ENCODE data around the gene HNRNPC. TPM values are rescaled to one million over a fixed set of nuclear protein-coding genes. Genes with fewer than 3 reads are reported as not detected.
"Not testable (repeated sequence)": the region's sequence is repeated elsewhere in the genome, so short reads cannot be mapped to it uniquely, and the experiment has no call there.

Gene HNRNPC
- total and polyA plus RNA-seq, 10 of the 15 experiments (the other 5 are each of a cell fraction or from before 2014, with no cell fraction given) = 679 to 1,492 (median 1,262) TPM

DNA sequence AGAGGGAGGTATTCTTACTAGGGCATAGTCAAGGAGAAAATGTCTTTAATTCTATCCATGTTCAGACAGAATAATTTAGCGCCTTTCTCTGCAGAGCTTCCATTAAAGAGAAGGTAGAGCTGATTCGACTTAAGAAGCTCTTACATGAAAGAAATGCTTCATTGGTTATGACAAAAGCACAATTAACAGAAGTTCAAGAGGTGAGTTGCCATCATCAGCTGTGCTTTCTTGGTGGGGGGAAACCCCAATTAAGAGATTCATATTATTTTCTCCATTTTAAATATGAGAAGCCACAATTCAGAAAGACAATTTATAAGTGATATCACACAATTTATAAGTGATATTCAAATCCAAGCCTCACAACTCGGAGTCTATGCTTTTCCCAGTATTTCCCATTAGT lies 38.4 kb upstream of the HNRNPC start:
- 31% methylated on average over 3 of the region's 3 CpGs for WGBS (ENCODE audit: insufficient coverage, insufficient replicate concordance, low lambda C conversion rate, missing lambda C conversion rate)
- no peaks in the 10 kb centered on the region for H3K36me3 ChIP-seq (ENCODE audit: control insufficient read depth in 2 of 2, insufficient read depth in 2 of 2, low read length in 1 of 2)
- peak overlapping the region; percentile 70; the same call in 1 of the 2 replicates for H3K4me3 ChIP-seq
- in situ Hi-C loops (cut with MboI) (no loop called here), intact Hi-C loops (cut with micrococcal nuclease; ENCODE audit: unreplicated experiment) (loop anchor here (1.0 kb wide), 1 partner anchor 41 kb away; no protein-coding TSS in a partner anchor)
- SMC1A ChIA-PET (ENCODE audit: uncharacterized antibody, unreplicated experiment) = interaction anchor here (0.7 to 1.8 kb wide), 13 partner anchors 10 to 136 kb away, joined by 3 to 15 read pairs (median 4); partner anchors contain the start of gene SUPT16H
- H2AFZ ChIP-seq (ENCODE audit: control insufficient read depth, low read depth, low read length) = peak overlapping the region; percentile 9; the same call in 1 of the 2 replicates
- peak overlapping the region; percentile 79 for H3K27ac ChIP-seq (ENCODE audit: control insufficient read depth, insufficient read depth)
- H3K27me3 ChIP-seq (replicated peaks in 1 of 2; ENCODE audit: control insufficient read depth in 2 of 2, insufficient read depth in 2 of 2, low read length in 1 of 2) = no peaks in the 10 kb centered on the region
- ATAC-seq (peak; percentile 34), FAIRE-seq (no peak), DNase-seq (ENCODE audit: low read depth, low spot score) (no peak)
- H3K4me2 ChIP-seq (ENCODE audit: control insufficient read depth, insufficient read depth) = peak overlapping the region; percentile 95
- RAD21 ChIA-PET (ENCODE audit: unreplicated experiment) = interaction anchor here (0.6 to 2.8 kb wide), 13 partner anchors 8 to 240 kb away, joined by 3 to 18 read pairs (median 4); no protein-coding TSS in a partner anchor
- H3K9me3 ChIP-seq (replicated peaks; ENCODE audit: control insufficient read depth, insufficient read depth, low read length) = no peaks in the 10 kb centered on the region
- H3K9ac ChIP-seq (ENCODE audit: control insufficient read depth, insufficient read depth, low read length) = no peak overlapping the region
- POLR2A ChIA-PET = interaction anchor here (0.7 to 2.6 kb wide), 8 partner anchors 8 to 78 kb away, joined by 3 to 13 read pairs (median 4); no protein-coding TSS in a partner anchor
- H4K20me1 ChIP-seq (ENCODE audit: control insufficient read depth, insufficient read depth) = no peaks in the 10 kb centered on the region
- TF ChIP-seq NR2F1 (conservative IDR thresholded peaks at IDR 0.05) = peak; percentile 78
- TF ChIP-seq BACH1 (IDR thresholded peaks at IDR 0.05; ENCODE audit: borderline replicate concordance) = no peak
- TF ChIP-seq MTA2 (IDR thresholded peaks at IDR 0.05; ENCODE audit: low read depth) = peak; percentile 56; the same call in 1 of the 2 replicates
- TF ChIP-seq SIN3A (IDR thresholded peaks at IDR 0.05; ENCODE audit: low read depth, low read length) = 0 out of 2 replicates have a peak, but pooled peaks have one; percentile 38
- no peak for TF ChIP-seq LARP7 (IDR thresholded peaks at IDR 0.05)
- no TSS peak for BruUV-seq (replicated peaks)
- H3K79me2 ChIP-seq (ENCODE audit: control insufficient read depth, insufficient read depth, low read length) = no peaks in the 10 kb centered on the region
- CTCF ChIA-PET = interaction anchor here (1.0 to 1.4 kb wide), 3 partner anchors 42 to 192 kb away, joined by 3 to 6 read pairs (median 3); no protein-coding TSS in a partner anchor
- peaks cover 15% of the 10 kb centered on the region for H3K4me1 ChIP-seq (ENCODE audit: control insufficient read depth, insufficient read depth, low read length)

GRCh38 chr14:21302836-21303140 lies 33.5 kb upstream of the HNRNPC start:
- BruUV-seq (replicated peaks); intact Hi-C loops (cut with micrococcal nuclease; ENCODE audit: unreplicated experiment): not testable (repeated sequence)

More at GRCh38 chr14:21302836-21303140, 33.5 kb upstream of the HNRNPC start:
- FAIRE-seq; H3K79me2 ChIP-seq (ENCODE audit: control insufficient read depth, insufficient read depth, low read length); H2AFZ ChIP-seq (ENCODE audit: control insufficient read depth, low read depth, low read length); H3K9ac ChIP-seq (ENCODE audit: control insufficient read depth, insufficient read depth, low read length); POLR2A ChIA-PET; H3K9me3 ChIP-seq (replicated peaks; ENCODE audit: control insufficient read depth, insufficient read depth, low read length); DNase-seq (ENCODE audit: low read depth, low spot score); H3K4me3 ChIP-seq; in situ Hi-C loops (cut with MboI); H4K20me1 ChIP-seq (ENCODE audit: control insufficient read depth, insufficient read depth); H3K4me2 ChIP-seq (ENCODE audit: control insufficient read depth, insufficient read depth); H3K27me3 ChIP-seq (replicated peaks in 1 of 2; ENCODE audit: control insufficient read depth in 2 of 2, insufficient read depth in 2 of 2, low read length in 1 of 2); H3K27ac ChIP-seq (ENCODE audit: control insufficient read depth, insufficient read depth); ATAC-seq; H3K36me3 ChIP-seq (ENCODE audit: control insufficient read depth in 2 of 2, insufficient read depth in 2 of 2, low read length in 1 of 2): not testable (repeated sequence)
- ChIA-PET CTCF (interaction anchor here (1.2 kb wide), 1 partner anchor 33 kb away, joined by 3 read pairs; no protein-coding TSS in a partner anchor), SMC1A (ENCODE audit: uncharacterized antibody, unreplicated experiment) (interaction anchor here (1.2 kb wide), 1 partner anchor 29 kb away, joined by 3 read pairs; no protein-coding TSS in a partner anchor), RAD21 (ENCODE audit: unreplicated experiment) (interaction anchor here (1.0 kb wide), 1 partner anchor 38 kb away, joined by 3 read pairs; no protein-coding TSS in a partner anchor)
- H3K4me1 ChIP-seq (ENCODE audit: control insufficient read depth, insufficient read depth, low read length) = peaks cover 12% of the 10 kb centered on the region
- 73% methylated on average over 2 of the region's 2 CpGs for WGBS (ENCODE audit: insufficient coverage, insufficient replicate concordance, low lambda C conversion rate, missing lambda C conversion rate)

All from GM12878 (cell line).